HG03097 (cell line): ENCODE measurements around the gene GPR37L1.

Experiments
- ATAC-seq: cut with Tn5 transposase; IDR thresholded peaks from one replicate; pipeline ENCODE4 v1.9.1; 2021; ENCODE audit not compliant: unreplicated experiment, low FRiP score

The GPR37L1 gene, protein sequence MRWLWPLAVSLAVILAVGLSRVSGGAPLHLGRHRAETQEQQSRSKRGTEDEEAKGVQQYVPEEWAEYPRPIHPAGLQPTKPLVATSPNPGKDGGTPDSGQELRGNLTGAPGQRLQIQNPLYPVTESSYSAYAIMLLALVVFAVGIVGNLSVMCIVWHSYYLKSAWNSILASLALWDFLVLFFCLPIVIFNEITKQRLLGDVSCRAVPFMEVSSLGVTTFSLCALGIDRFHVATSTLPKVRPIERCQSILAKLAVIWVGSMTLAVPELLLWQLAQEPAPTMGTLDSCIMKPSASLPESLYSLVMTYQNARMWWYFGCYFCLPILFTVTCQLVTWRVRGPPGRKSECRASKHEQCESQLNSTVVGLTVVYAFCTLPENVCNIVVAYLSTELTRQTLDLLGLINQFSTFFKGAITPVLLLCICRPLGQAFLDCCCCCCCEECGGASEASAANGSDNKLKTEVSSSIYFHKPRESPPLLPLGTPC

DNA sequence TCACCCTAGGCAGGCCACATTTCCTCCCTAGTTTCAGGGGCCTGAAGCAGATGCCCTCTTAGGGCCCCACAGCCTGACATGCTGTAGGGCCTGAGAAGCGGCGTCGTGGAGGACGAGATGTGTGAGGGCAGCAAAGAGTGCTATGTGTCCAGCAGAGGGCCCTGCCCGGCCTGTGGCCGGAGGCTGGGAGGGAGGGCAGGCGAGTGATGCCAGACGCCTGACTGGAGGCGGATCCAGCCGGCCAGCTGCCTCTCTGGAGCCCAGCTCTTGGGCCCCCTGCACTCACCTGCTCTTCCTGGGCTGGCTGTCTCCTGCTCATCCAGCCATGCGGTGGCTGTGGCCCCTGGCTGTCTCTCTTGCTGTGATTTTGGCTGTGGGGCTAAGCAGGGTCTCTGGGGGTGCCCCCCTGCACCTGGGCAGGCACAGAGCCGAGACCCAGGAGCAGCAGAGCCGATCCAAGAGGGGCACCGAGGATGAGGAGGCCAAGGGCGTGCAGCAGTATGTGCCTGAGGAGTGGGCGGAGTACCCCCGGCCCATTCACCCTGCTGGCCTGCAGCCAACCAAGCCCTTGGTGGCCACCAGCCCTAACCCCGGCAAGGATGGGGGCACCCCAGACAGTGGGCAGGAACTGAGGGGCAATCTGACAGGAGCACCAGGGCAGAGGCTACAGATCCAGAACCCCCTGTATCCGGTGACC lies at the start of gene GPR37L1:
Gene GPR37L1 (plus strand): TSS at position 279 of the 697 bp plus-strand sequence. CDS start 47 bp downstream, at position 326.
- no peak for ATAC-seq

DNA sequence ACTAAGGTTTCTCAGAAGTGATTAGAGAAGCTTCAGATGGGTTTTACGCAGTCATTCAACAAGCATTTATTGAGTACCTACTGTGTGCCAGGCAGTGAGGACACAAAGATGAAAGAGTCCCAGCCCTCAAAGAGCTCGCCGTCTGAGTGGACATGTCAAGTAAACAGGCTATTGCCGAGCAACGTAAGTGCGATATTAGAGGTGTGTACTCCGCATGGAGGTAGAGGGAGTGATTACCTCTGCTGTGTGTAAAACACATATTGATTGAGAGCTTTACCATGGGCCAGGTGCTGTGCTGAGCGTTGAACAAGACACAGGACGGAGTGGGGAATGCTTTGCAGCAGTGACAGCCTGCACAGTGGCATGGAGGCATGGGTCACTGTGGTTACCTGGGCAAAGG lies 49.5 kb upstream of the GPR37L1 start:
- ATAC-seq, result no peak

- no peak for ATAC-seq
These were observed 47.7 kb upstream of the GPR37L1 start for GRCh38 chr1:202074985-202075384.

DNA sequence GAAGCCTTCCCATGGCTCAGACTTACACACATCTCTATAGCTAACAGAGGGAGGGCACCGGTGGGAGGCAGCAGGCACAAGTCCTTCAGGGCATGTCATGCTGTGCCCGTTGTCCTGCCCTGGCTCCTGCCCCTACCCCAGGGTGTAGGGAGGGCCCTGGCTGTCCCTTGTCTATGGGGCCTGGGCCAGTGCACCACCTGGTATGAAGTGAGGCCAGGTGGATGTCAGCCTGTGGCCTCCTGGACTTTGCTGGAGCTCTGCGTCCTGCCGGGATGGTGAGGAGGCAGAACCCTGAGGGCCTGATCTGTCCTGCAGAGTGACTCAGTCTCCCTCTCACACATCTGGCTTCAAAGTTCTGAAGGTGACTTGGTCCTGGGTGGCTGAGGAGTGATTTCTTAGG lies 47.3 kb upstream of the GPR37L1 start:
- ATAC-seq, result no peak

- no peak for ATAC-seq
These were observed 46.6 kb upstream of the GPR37L1 start for GRCh38 chr1:202076050-202076511.

DNA sequence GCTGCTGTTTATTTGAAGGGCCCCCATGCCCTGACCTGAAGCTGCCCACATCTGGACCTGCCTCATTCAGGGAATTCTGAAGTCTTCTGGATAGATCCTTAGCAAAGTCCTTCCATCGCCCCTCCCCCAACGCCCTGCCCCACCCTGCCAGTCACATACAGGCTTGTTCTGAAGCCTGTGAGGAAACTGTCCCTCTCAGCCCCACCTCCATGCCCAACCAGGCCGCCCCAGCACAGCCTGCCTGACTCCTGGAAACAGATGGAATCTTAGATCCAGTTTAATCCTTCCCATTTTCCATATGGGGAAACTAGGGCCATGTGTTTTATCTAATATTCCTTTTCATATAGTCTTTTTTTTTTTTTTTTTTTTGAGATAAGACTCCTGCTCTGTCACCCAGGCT lies 44.5 kb upstream of the GPR37L1 start:
- ATAC-seq, result no peak

- ATAC-seq, result no peak
These were observed 40.7 kb upstream of the GPR37L1 start for GRCh38 chr1:202081992-202082391.

DNA sequence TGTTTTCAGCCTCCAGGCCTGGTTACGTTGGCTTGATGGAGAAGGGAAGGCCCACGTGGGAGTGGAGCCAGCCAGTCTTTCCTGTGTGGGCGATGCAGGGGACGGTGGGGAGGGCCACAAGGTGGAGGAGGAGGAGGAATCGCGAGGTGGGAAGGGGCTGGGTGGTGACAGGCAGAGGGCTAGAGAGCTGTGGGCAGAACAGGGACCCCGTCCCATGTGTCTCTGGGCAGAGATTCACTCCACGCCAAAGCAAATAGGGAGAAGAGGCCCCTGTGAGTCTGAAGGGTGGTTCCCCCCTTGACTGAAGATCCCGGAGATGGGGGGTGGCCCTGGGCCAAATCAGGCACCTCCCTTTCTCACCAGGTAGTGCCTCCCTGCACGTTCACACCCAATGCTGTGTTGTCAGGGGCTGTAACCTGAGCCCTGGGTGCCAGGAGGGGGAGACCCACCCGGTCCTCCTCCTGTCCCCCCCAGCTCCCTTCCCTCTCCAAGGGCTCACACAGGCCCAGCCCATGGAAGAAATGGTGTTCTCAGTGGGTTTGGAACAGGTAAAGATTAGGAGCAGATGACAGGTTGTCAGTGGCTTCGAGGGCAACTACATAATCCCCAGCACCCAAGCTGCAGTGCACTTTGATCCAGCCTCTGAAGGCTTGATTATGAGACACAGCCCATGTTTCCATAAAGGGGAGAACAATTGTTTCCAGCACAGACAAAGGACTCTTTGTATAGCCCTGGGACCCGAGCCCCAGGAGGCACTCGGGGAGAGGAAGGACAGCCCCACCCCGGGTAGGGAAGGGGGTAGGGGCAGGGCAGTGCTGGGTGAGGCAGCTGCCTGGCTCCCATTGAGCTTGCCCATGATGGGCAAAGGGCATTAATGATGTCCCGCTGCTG lies 37.7 kb upstream of the GPR37L1 start:
- ATAC-seq, result no peak

DNA sequence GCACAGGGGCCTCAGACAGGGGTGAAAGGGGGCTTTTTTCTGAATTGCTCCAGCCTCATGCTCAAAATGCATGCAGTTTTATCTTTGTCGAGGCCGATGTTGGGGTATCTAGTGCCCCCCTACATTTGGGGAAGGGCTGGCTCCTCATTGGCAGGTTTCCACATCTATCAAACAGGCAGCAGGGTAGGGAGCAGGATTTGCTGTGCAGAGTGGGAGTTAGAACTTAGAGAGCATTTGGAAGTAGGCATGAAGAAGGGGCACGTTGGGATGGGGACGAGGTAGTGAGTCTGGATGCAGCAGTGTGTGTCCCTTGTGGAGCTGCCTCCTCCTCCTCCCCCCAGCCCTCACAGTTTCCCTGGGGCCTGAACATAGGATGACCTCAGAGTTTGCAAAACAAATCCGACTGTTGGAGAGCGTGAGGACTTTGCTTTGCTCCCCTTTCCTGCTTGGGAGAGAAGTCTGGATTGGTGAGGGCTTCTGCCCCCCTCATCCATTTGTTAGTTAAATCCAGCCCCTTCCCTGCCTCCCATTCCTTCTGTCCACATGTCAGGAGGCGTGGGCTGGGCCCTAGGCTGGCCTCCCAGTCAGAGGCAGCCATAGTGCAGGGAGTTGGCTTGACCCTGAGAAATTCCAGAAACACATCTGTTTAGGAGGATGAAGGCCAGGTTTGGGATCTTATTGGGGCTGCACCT lies 36.9 kb upstream of the GPR37L1 start:
- ATAC-seq, result no peak

- ATAC-seq, result no peak
These were observed 36.0 kb upstream of the GPR37L1 start for GRCh38 chr1:202086579-202087350.

DNA sequence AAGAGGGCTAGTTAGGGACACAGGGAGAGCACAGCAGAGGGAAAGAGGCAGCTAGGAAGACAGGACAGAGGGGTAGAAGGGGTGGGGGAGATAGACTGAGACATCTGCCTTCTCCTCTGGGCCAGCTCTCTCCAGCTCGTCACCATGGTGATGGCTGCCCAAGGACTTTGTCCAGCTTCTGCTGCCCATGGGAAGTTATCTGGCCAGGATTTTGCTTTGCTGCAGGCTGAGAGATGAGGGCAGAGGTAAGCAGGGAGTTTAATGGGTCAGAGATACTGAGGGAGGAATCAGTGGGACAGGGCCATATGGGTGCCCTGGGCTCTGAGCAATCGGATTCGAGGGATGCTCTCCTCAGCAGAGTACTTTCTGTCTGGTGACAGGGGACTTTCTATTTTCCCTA lies 34.5 kb upstream of the GPR37L1 start:
- no peak for ATAC-seq

GRCh38 chr1:202090994-202091393 lies 31.7 kb upstream of the GPR37L1 start:
- ATAC-seq, result no peak

DNA sequence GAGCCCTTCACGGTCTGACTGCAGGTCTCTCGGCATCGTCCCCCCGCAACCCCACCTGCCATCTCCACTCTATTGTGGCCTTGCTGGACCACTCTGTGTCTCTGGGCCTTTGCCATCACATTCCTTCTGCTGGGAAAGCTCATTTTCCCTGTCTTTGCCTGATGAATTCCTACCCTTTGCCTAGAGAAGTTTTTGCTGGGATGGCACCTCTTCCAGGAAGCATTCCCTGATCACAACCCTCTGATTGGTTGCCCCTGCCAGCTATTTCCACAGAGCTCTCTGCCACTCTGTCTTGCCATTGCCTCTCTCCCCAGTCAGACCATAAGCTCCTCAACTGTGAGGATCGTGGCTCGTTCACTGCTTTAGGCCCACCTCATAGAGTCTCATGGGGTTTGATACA lies 28.9 kb upstream of the GPR37L1 start:
- no peak for ATAC-seq

- no peak for ATAC-seq
These were observed 21.5 kb upstream of the GPR37L1 start for GRCh38 chr1:202101184-202101583.

GRCh38 chr1:202104073-202104472 lies 18.6 kb upstream of the GPR37L1 start:
- ATAC-seq, result no peak

- ATAC-seq, result no peak
These were observed 17.0 kb upstream of the GPR37L1 start for GRCh38 chr1:202105571-202106339.

DNA sequence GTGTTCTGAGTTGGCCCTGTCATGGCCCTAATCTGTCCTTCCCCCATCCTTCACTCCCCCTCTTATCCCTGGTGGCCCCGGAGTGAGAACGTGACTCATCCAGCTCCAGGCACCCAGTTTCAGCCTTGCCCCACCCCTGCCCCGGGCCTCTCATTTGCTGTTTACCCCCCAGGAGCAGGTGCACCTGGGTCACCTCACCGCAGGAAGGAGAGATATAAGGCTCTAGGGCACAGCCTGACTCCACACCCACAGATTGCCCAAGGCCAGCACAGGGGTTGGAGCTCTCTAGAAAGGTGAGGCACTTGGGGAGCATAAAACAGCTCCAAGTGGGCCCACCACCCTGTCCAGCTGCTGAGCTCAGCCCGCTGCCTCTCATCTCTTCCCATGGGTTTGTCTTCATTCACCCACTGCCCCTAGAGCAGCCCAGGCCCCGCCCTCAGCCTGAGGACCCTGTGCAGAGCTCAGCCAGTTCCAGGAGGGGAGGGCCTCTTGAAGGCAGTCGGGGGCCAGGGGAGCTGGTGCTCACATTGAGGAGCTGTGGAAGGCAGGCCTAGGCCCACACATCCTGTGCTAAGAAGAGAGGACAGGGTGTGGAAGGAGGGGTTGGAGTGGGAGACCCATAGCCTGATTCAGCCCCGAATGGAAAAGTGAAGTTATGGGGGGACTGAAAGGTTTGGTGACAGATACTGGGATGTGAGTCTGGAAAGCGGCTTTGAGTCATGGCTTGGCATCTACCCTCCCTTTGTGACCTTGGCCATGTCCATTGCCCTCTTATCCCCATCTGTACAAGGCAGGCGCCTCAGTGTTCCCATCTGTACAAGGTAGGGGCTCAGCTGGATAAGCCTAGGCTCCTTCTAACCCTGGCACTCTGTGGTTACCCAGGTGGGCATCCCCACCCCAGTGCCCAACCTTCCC lies 16.1 kb upstream of the GPR37L1 start:
- no peak for ATAC-seq

DNA sequence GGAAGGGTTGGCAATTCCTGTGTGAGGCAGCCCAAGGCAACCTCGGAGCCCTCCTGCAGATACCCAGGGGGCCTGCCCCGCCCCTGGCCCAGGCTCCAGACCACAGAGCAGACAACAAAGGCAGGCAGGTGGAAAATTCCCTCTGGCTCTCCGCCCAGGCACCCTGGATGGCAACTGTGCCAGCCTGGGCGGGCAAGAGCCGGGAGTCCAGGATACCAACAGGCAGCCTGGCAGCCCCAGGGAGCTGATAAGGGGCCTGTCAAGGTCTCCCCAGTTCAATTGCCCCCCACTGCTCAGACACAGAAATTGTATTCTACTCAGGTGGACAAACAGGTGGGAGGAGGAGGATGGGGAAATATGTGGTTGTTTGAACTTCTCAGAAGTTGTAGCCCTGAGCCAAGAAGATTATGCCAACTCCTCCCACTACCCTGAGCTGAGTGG lies 15.4 kb upstream of the GPR37L1 start:
- ATAC-seq, result no peak
